ENCODE data around the gene PTPRG. TPM values are rescaled to one million over a fixed set of nuclear protein-coding genes. Genes with fewer than 3 reads are reported as not detected.

The PTPRG gene
- total and polyA plus RNA-seq, 10 of the 15 experiments (the other 5 are each of a cell fraction or from before 2014, with no cell fraction given), result 0.29 to 20.7 (median 1.4) TPM

GRCh38 chr3:62133015-62133414 lies 571.6 kb downstream of the PTPRG start:
- ATAC-seq, result no peak
- Histone ChIP-seq H3K9ac (ENCODE audit: control insufficient read depth, insufficient read depth, low read length) (no peak overlapping the region), H3K4me3 (no peak overlapping the region), H3K36me3 (ENCODE audit: control insufficient read depth in 2 of 2, insufficient read depth in 2 of 2, low read length in 1 of 2) (no peaks in the 10 kb centered on the region), H4K20me1 (ENCODE audit: control insufficient read depth, insufficient read depth) (no peaks in the 10 kb centered on the region), H3K27ac (ENCODE audit: control insufficient read depth, insufficient read depth) (no peak overlapping the region), H3K9me3 (replicated peaks; ENCODE audit: control insufficient read depth, insufficient read depth, low read length) (no peaks in the 10 kb centered on the region), H2AFZ (ENCODE audit: control insufficient read depth, low read depth, low read length) (no peak overlapping the region), H3K4me1 (ENCODE audit: control insufficient read depth, insufficient read depth, low read length) (no peaks in the 10 kb centered on the region), H3K79me2 (ENCODE audit: control insufficient read depth, insufficient read depth, low read length) (no peaks in the 10 kb centered on the region), H3K4me2 (ENCODE audit: control insufficient read depth, insufficient read depth) (no peak overlapping the region), H3K27me3 (replicated peaks in 1 of 2; ENCODE audit: control insufficient read depth in 2 of 2, insufficient read depth in 2 of 2, low read length in 1 of 2) (no peaks in the 10 kb centered on the region)
- WGBS (ENCODE audit: insufficient coverage, insufficient replicate concordance, low lambda C conversion rate, missing lambda C conversion rate), result 11% methylated on average over 5 of the region's 5 CpGs
- DNase-seq (ENCODE audit: low read depth, low spot score), result no peak
- ChIA-PET POLR2A (no interaction called here), SMC1A (ENCODE audit: uncharacterized antibody, unreplicated experiment) (interaction anchor here (0.9 kb wide), 1 partner anchor 197 kb away, joined by 4 read pairs; no protein-coding TSS in a partner anchor), CTCF (interaction anchor here (0.7 to 3.3 kb wide), 3 partner anchors 75 to 704 kb away, joined by 3 to 16 read pairs (median 3); no protein-coding TSS in a partner anchor), RAD21 (ENCODE audit: unreplicated experiment) (interaction anchor here (1.4 kb wide), 1 partner anchor 274 kb away, joined by 5 read pairs; no protein-coding TSS in a partner anchor)
- intact Hi-C loops (cut with micrococcal nuclease; ENCODE audit: unreplicated experiment) (no loop called here), in situ Hi-C loops (cut with MboI) (no loop called here)
- FAIRE-seq, result no peak
- no TSS peak for BruUV-seq (replicated peaks)
- TF ChIP-seq STAT3 (IDR thresholded peaks at IDR 0.05; ENCODE audit: low read depth, low read length) (no peak), ZNF207 (IDR thresholded peaks at IDR 0.05; ENCODE audit: borderline replicate concordance) (no peak), CUX1 (IDR thresholded peaks at IDR 0.05; ENCODE audit: insufficient replicate concordance, low read depth, low read length) (no peak)
